GM18868 (cell line): Measurements from ENCODE around the gene KDM1A.
"Not testable (repeated sequence)": the region's sequence is repeated elsewhere in the genome, so short reads cannot be mapped to it uniquely, and the experiment has no call there.

ENCODE experiments used
- ATAC-seq: cut with Tn5 transposase; IDR thresholded peaks from one replicate; pipeline ENCODE4 v1.9.1; 2021; ENCODE audit warnings: mild to moderate bottlenecking, moderate library complexity; ENCODE audit not compliant: unreplicated experiment

KDM1A gene

GRCh38 chr1:23010025-23010424 lies 9.2 kb upstream of the KDM1A start:
- not testable (repeated sequence) for ATAC-seq

- ATAC-seq: no peak
These were observed 5.6 kb upstream of the KDM1A start for GRCh38 chr1:23013657-23014056.

GRCh38 chr1:23018661-23019093 lies 591 bp upstream of the KDM1A start:
- ATAC-seq: no peak

- ATAC-seq: peak; percentile 4
These were observed 776 bp downstream of the KDM1A start for GRCh38 chr1:23019863-23020625.

GRCh38 chr1:23020706-23021405 lies 1.6 kb downstream of the KDM1A start:
- no peak for ATAC-seq

- ATAC-seq: no peak
These were observed 2.6 kb downstream of the KDM1A start for GRCh38 chr1:23021834-23022233.

GRCh38 chr1:23023174-23023845 lies 4.0 kb downstream of the KDM1A start:
- ATAC-seq: no peak

GRCh38 chr1:23026568-23026967 lies 7.3 kb downstream of the KDM1A start:
- no peak for ATAC-seq

GRCh38 chr1:23027352-23027907 lies 8.2 kb downstream of the KDM1A start:
- ATAC-seq: no peak

- no peak for ATAC-seq
These were observed 10.1 kb downstream of the KDM1A start for GRCh38 chr1:23029337-23029736.

GRCh38 chr1:23035823-23036452 lies 16.7 kb downstream of the KDM1A start:
- no peak for ATAC-seq

GRCh38 chr1:23037081-23037740 lies 17.9 kb downstream of the KDM1A start:
- no peak for ATAC-seq

GRCh38 chr1:23039308-23039826 lies 20.1 kb downstream of the KDM1A start:
- no peak for ATAC-seq

GRCh38 chr1:23040509-23040908 lies 21.2 kb downstream of the KDM1A start:
- no peak for ATAC-seq

GRCh38 chr1:23044035-23044434 lies 24.8 kb downstream of the KDM1A start:
- ATAC-seq: no peak

- no peak for ATAC-seq
These were observed 30.9 kb downstream of the KDM1A start for GRCh38 chr1:23050201-23050600.

GRCh38 chr1:23051290-23051909 lies 32.1 kb downstream of the KDM1A start:
- no peak for ATAC-seq

GRCh38 chr1:23057301-23057700 lies 38.0 kb downstream of the KDM1A start:
- no peak for ATAC-seq

- no peak for ATAC-seq
These were observed 43.0 kb downstream of the KDM1A start for GRCh38 chr1:23062271-23062670.

- no peak for ATAC-seq
These were observed 46.1 kb downstream of the KDM1A start for GRCh38 chr1:23065385-23065784.
